HG02981 (cell line): ENCODE measurements around the gene SFXN2.
"Not testable (repeated sequence)": the region's sequence is repeated elsewhere in the genome, so short reads cannot be mapped to it uniquely, and the experiment has no call there.

ENCODE experiments used
- ATAC-seq: cut with Tn5 transposase; IDR thresholded peaks from one replicate; pipeline ENCODE4 v1.9.1; 2021; ENCODE audit warnings: mild to moderate bottlenecking, moderate library complexity; ENCODE audit not compliant: unreplicated experiment

The SFXN2 gene, protein sequence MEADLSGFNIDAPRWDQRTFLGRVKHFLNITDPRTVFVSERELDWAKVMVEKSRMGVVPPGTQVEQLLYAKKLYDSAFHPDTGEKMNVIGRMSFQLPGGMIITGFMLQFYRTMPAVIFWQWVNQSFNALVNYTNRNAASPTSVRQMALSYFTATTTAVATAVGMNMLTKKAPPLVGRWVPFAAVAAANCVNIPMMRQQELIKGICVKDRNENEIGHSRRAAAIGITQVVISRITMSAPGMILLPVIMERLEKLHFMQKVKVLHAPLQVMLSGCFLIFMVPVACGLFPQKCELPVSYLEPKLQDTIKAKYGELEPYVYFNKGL

DNA sequence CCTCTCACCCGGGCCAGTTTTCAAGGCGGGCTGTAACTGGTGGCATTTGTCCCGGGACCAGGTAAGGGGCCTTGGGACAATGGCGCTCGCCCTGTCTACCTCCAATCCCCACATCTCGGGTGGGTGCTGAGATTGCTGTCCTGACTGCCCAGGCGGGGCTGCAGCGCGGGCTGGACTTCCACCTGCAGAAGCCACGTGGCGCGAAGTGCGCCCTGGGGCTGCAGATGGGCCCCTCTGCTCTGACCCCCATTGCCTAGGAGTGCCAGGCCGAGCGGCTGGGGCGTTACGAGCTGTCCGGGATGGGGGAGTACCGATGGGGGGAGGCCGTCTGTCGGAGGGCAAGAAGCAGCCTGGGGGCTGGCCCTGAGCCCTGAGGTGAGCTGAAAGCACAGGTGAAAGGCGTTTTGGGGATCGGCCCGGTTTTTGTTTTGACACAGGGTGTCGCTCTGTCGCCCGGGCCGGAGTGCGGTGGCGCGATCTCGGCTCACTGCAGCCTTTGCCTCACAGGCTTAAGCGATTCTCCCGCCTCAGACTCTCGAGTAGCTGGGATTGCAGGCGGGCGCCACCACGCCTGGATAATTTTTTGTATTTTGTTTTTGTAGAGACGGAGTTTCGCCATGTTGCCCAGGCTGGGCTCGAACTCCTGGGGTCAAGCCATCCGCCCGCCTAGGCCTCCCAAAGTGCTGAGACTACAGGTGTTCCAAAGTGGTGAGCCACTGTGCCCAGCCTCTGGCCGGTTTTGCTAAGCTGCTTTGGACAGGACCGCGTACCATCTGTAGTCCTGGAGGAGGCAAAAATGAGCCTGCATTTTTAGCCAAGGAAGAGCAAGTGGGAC lies at the start of gene SFXN2:
TSS of gene SFXN2 (plus strand) at position 16 of the 835 bp plus-strand sequence. CDS start 12,001 bp downstream, outside the sequence.
- peak; percentile 17 for ATAC-seq

GRCh38 chr10:102665904-102666509 lies 48.4 kb upstream of the SFXN2 start:
- ATAC-seq, result no peak

- not testable (repeated sequence) for ATAC-seq
These were observed 47.0 kb upstream of the SFXN2 start for GRCh38 chr10:102667411-102667810.

GRCh38 chr10:102668326-102669107 lies 45.9 kb upstream of the SFXN2 start:
- no peak for ATAC-seq

GRCh38 chr10:102669206-102670064 lies 45.0 kb upstream of the SFXN2 start:
- no peak for ATAC-seq

- no peak for ATAC-seq
These were observed 44.3 kb upstream of the SFXN2 start for GRCh38 chr10:102670065-102670670.

DNA sequence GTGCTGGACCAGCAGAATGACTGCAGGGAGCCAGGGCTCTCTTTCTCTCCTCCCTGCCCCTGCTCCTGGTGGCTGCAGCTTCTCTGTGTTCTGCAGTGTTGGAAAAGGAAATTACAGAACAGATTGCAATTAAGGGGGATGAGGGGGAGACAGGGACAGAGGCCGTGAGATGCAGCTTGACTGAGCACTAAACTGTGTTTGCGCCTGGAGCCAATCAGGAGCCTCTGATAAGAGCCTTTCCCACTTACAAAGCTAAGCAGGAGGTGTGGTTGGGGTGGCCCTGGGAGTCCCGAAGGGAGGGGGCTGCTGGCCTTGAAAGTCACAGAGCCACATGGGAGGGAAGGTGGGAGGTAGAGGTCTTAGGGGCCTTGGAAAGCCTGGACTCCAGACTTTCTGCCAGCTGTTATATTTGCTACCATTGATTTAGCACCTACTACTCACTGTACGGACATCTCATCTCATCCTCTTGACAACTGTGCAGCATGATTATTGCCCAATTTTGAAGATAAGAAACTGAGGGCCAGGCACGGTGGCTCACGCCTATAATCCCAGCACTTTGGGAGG lies 43.5 kb upstream of the SFXN2 start:
- no peak for ATAC-seq

- no peak for ATAC-seq
These were observed 41.1 kb upstream of the SFXN2 start for GRCh38 chr10:102673236-102673818.

DNA sequence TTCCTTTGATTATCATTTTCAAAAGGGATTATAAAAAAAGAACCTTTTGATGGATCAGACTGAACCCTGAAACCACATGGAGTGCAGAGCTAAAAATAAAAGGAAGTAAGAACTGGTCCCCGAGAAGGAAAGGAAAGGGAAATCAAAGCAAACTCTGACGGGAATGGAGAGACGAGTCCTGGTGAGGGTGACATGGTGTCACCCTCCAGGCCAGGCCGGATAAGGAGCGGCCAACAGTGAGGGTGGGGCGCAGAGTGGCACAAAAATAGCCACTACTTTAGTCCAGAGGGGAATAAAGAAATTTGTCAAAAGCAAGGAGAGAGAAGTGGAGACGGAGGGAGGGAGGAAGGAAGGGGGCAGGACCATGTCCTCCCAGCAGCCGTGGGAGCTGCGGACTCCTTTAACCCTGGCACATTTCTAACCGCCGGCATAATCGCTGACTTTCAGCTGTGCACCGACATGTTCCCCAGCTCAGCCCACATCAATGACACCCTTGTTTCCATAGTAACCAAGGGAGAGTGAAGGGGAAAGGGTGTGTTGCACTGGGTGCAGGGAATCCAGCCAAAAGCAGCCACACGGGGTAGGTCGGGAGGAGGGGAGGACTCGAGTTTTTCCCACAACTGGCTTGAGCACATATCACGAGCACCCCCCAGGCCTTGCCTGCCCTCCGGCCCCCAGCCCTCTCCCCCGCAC lies 40.5 kb upstream of the SFXN2 start:
- ATAC-seq, result peak; percentile 48

GRCh38 chr10:102674566-102674965 lies 39.9 kb upstream of the SFXN2 start:
- no peak for ATAC-seq

DNA sequence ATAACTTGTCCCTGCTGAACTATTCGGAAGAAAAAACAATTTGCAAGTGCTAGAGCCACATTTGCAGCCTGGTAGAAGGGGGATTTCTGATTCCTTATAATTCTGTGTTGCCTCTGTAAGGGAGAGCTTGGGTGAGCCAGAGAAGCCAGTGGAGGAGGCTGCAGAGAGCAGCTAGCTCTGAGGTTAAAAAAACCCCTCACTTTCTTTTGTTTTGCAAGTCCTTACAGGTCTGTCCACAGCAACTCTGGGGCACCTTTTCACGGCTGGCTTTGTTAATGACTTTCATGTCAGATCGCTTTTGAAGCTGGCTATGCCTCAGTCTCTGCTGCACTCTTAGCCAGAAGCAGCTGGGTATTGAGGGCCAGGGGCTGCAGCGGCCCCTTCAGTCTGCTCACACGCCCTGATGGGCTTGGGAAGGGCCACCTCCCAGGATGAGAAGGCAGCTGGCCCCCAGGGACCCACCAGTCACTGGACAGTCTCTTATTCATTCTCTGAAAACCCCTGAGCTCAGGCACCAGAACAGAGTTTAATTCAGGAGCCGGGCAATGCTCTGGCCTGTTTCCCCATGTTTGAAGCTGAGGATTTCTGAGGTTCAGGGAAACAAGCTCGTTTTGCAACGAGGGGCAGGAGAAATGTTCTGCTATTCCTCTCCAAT lies 39.3 kb upstream of the SFXN2 start:
- no peak for ATAC-seq

DNA sequence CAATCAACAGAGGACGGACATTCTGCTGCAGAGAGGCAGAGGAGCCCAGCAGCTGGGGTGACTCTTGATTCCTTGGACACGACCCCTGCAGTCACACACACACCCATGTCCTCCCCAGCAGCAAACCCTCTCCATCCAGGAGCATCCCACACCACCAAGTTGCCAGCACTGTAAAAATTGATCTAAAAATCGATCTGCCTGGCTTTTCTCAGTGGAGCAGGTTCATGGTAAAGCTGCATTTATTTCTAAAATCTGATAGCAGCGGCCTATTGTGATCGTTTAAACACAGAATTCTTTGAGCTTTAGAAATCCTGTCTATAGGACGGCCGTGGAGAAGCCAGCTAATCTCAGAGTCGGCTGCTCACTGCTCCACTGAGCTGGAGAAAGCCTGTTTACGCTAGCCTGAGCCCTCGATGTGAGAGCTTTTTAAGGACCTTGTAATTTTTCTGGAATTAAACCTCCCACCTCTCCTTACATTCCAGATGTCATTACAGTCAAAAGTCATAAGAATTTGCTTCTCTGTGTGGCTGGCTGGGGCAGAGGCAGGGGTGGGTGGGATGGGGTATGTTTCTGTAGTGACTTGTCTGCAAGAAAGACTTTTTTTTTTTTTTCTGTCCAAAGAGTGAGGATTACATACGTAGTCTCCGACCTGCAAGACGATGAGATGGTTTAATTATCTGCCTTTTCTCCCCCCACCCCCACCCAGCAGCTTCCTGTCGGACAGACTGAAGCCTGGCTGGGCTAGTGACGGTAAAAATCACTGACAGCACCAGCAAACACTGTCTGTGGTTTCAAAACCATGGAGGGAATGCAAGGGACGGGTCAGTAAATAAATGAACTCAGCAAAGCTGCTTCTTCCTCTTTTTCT lies 38.5 kb upstream of the SFXN2 start:
- no peak for ATAC-seq

DNA sequence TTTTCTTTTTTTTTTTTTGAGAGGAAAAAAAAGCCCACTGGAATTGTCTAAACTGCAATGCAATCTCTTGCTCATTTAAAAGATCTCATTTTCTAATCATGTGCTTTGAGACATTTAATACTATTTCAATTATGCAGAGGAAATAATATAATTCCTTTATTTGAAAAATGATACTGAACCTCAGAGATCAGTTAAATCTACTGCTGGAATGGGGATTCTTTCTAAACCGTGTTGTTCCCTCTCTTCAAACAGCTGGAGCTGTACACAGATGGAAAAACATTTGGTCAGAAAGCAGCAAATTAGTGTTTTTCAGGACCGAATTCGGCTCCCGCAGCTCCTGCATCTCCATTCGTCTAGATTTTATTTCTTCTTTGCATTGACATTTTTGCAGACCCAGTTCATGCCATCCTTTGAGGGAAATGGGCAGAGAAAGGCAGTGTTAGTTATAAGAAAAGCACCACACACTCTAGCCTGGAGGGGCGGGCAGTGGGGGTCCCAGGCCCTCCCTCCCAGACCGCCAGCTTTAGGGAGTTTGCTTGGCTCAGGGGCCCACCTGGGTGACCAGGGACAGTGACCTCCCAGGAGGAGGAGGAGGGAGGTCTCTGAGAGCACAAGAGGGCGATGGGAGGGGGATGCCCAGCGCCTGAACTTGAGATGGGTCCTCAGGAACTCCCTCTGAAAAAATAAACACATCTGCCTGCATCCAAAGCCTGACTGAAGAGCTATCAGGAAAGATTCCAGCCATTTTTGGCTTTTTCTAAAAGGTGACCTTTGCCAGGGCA lies 37.7 kb upstream of the SFXN2 start:
- no peak for ATAC-seq

DNA sequence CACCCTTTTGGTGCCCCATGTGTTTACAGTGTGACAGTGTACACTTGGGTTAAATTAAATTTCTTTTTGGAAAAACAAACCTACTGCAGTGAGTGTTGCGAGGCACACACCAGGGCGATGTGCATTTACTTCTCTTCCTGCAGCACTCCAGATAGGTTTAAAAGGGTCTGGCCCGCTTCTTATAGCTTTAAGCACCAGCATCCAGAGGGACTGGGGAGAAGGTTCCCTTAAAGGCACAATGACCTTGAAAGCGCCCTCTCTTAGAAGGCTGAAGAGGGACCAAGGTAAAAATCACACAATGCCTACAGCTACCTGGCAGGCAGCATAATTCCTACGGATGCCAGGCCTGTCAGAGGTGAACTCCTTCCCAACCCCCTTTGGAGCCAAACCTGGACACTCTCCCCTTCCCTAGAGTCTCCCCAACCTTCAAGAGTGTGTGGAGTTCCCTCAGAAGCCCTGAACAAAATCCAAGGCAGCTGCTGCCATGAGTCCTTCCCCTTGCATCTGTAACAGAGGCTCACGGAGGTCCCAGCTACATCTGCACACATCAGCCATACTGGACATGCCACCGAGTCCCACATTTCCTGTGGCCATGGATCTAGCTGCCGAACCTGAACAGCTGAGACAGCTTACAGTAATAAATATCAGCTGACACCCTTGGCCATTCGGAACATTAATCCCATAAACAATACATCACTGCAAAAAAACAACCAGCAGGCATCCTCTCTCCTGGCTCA lies 36.9 kb upstream of the SFXN2 start:
- ATAC-seq, result no peak

DNA sequence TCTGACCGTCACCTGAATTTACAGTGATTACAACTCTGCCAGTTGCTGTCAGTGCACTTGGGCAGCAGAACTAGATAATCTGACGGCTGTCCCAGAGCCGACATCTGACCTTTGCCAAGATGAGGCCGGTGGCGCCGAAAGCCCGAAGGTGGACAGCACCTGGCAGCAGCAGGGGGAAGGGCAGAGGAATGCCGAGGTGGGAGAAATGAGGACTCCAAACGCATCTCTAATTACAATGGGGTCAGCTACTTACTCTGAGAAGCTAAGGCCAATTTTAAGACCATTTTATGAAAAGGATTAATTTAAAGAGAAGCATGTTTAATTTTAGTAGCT lies 36.4 kb upstream of the SFXN2 start:
- ATAC-seq, result no peak
